ENCODE measurements around the gene ANO1. TPM values are rescaled to one million over a fixed set of nuclear protein-coding genes. Genes with fewer than 3 reads are reported as not detected.

ANO1 gene
- total RNA-seq, 1 experiment from 2014 or later, result 10.9 TPM

DNA sequence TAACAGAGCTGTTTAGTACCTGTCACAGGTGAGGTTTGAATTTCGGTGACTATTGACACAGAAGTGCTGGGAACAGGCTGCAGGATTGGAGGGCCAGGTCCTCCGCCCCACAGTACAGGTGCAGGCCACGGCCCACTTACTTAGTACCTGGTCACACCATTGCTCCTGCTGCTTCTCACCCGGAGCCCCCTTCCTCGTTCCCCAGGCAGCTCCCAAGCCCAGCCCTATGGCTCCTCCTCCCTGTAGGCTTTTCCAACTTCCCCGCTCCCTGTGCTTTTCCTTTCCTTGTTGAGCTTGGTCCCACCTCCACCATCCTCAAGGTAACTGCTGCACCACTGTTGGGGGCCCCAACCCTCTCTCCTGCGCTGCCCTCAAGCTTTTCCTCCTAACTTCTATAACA is 27.9 kb upstream of the ANO1 start:
- Mint-ChIP-seq H3K4me3 (no peak overlapping the region), H3K9me3 (peaks cover 0 to 2% of the 10 kb centered on the region in 2 experiments; a peak in 2 of 5 replicates), H3K27me3 (ENCODE audit: low read depth) (peaks cover 36% of the 10 kb centered on the region), H3K36me3 (ENCODE audit: insufficient read depth in 1 of 3, low read depth in 3 of 3) (0 out of 7 replicates have a peak, but pooled peaks cover 0 to 3% (median 0%) of the 10 kb centered on the region in 3 experiments), H3K4me1 (peaks cover 0 to 10% of the 10 kb centered on the region in 2 experiments; a peak in 1 of 4 replicates), H3K27ac (no peak overlapping the region)
- Histone ChIP-seq H4K20me1 (ENCODE audit: control insufficient read depth, insufficient read depth, insufficient read length) (no peaks in the 10 kb centered on the region), H4K8ac (replicated peaks; ENCODE audit: insufficient read length, low read depth, low read length) (no peak overlapping the region), H2BK20ac (ENCODE audit: low read depth, low read length, poor library complexity, severe bottlenecking) (no peak overlapping the region), H3K4me2 (ENCODE audit: insufficient read depth, insufficient read length, low read length) (no peak overlapping the region), H3K4me1 (ENCODE audit: insufficient read depth, low read length) (no peaks in the 10 kb centered on the region; the same call in 1 of the 2 replicates), H2BK15ac (ENCODE audit: low read depth, low read length) (no peak overlapping the region), H3K56ac (ENCODE audit: insufficient read length, low read depth, low read length) (no peak overlapping the region), H3K23ac (ENCODE audit: insufficient read length, low read depth, low read length) (no peak overlapping the region), H2BK5ac (ENCODE audit: insufficient read length, low read length) (no peak overlapping the region), H3K18ac (ENCODE audit: insufficient read length, low read depth, low read length) (no peak overlapping the region), H3K23me2 (ENCODE audit: insufficient read length, low read depth, low read length, poor library complexity, severe bottlenecking) (no peaks in the 10 kb centered on the region), H3K79me2 (ENCODE audit: insufficient read depth, low read length) (no peaks in the 10 kb centered on the region), H3K9ac (ENCODE audit: extremely low read depth, insufficient read length, low read length) (no peak overlapping the region), H4K5ac (ENCODE audit: insufficient read length, low read depth, low read length) (no peak overlapping the region), H2AK5ac (ENCODE audit: insufficient read length, low read length) (no peak overlapping the region), H2BK12ac (ENCODE audit: insufficient read length, low read depth, low read length) (no peak overlapping the region), H2BK120ac (ENCODE audit: low read depth, low read length, poor library complexity, severe bottlenecking) (no peak overlapping the region), H3T11ph (ENCODE audit: low read length) (no peak overlapping the region), H3K27me3 (ENCODE audit: insufficient read depth, low read length) (no peaks in the 10 kb centered on the region), H3K79me1 (ENCODE audit: insufficient read depth, low read depth, low read length, poor library complexity, severe bottlenecking) (no peaks in the 10 kb centered on the region), H2AFZ (ENCODE audit: low read length) (no peak overlapping the region), H3K27ac (ENCODE audit: insufficient read length, low read depth, low read length) (no peak overlapping the region), H3K4ac (ENCODE audit: low read depth, low read length) (no peak overlapping the region), H4K91ac (ENCODE audit: insufficient read length, low read depth, low read length) (no peak overlapping the region), H3K9me3 (ENCODE audit: control insufficient read depth, low read depth, low read length) (no peaks in the 10 kb centered on the region), H3K14ac (ENCODE audit: insufficient read depth, low read length) (no peak overlapping the region)
- peak; percentile 24 for DNase-seq
- WGBS (ENCODE audit: extremely low coverage, insufficient read length, low lambda C conversion rate), result no CpG with 5 or more reads among the region's 7 CpGs
- TF ChIP-seq, protein P1, sequence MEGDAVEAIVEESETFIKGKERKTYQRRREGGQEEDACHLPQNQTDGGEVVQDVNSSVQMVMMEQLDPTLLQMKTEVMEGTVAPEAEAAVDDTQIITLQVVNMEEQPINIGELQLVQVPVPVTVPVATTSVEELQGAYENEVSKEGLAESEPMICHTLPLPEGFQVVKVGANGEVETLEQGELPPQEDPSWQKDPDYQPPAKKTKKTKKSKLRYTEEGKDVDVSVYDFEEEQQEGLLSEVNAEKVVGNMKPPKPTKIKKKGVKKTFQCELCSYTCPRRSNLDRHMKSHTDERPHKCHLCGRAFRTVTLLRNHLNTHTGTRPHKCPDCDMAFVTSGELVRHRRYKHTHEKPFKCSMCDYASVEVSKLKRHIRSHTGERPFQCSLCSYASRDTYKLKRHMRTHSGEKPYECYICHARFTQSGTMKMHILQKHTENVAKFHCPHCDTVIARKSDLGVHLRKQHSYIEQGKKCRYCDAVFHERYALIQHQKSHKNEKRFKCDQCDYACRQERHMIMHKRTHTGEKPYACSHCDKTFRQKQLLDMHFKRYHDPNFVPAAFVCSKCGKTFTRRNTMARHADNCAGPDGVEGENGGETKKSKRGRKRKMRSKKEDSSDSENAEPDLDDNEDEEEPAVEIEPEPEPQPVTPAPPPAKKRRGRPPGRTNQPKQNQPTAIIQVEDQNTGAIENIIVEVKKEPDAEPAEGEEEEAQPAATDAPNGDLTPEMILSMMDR (conservative IDR thresholded peaks at IDR 0.05), result no peak

All from H9 (cell line).